K562 (cell line): Measurements from ENCODE around the gene NEMF. TPM values are rescaled to one million over a fixed set of nuclear protein-coding genes. Genes with fewer than 3 reads are reported as not detected.

Source experiments
- ATAC-seq: fragments of 200-7000 bp; cut with Tn5 transposase; 3 replicates; pipeline ENCODE4 v1.9.1; 2020; ENCODE audit warnings: moderate library complexity
- BruUV-seq: library from RNA; stranded (reverse); fragments of 400-500 nt; replicated peaks from 2 replicates; lab custom pipeline; 2021; lab: Mats Ljungman, UMichigan
- CTCF ChIA-PET: fragments of 300-600 bp; formaldehyde crosslinking; extraction: SDS; loops from one replicate; lab custom pipeline; 2021; ENCODE audit warnings: low intra/inter-chr PET ratio; lab: Yijun Ruan, JAX
- POLR2A ChIA-PET: fragments of 300-600, 350-650 bp; sonication (Branson Sonifier 250); formaldehyde crosslinking; extraction: SDS; loops from one replicate; lab custom pipeline; 2021; ENCODE audit warnings: antibody characterized with exemption, inconsistent platforms; lab: Yijun Ruan, JAX
- DNase-seq, 4 experiments: peaks; one replicate each; pipeline versions ENCODE4 v3.0.0 to v3.0.0-alpha.2; 2011 to 2018; ENCODE audit warnings: low spot score in 3 of 4, mixed read lengths in 3 of 4; ENCODE audit errors: extremely low read depth in 1 of 4
- FAIRE-seq: peaks from 2 replicates; lab custom pipeline; 2011; peaks lifted over from hg19 to GRCh38; lab: Jason Lieb, UNC
- H2AFZ ChIP-seq: 2 replicates; pipeline ENCODE4 v1.6.0; 2011; ENCODE audit warnings: low read depth, low read length, control low read depth, inconsistent platforms
- H3K27ac ChIP-seq: fragments of 200-600 bp; 3 replicates; pipeline ENCODE4 v1.8.0; 2011; ENCODE audit warnings: low read depth, mild to moderate bottlenecking, control low read depth, inconsistent platforms, low read length, moderate library complexity, mixed read lengths; ENCODE audit errors: extremely low read depth
- H3K27me3 ChIP-seq, 2 experiments: fragments of 300-600 bp in 1 of 2; 2 replicates in 1 of 2; 3 replicates in 1 of 2; pipeline versions ENCODE4 v1.6.0 to v1.8.0; 2011; ENCODE audit warnings: inconsistent platforms in 2 of 2, low read length in 2 of 2, mild to moderate bottlenecking in 1 of 2, mixed read lengths in 1 of 2, moderate library complexity in 1 of 2; ENCODE audit not compliant: control insufficient read depth in 2 of 2, insufficient read depth in 2 of 2
- H3K36me3 ChIP-seq: fragments of 300-600 bp; 3 replicates; pipeline ENCODE4 v1.8.0; 2011; ENCODE audit warnings: mild to moderate bottlenecking, low read length, inconsistent platforms; ENCODE audit not compliant: control insufficient read depth, insufficient read depth
- H3K4me1 ChIP-seq, 2 experiments: fragments of 200-600 bp in 1 of 2; replicated peaks in 1 of 2; 2 replicates in 1 of 2; 3 replicates in 1 of 2; pipeline versions ENCODE4 v1.5.1 to v1.8.0; 2011; ENCODE audit warnings: inconsistent platforms in 2 of 2, low read length in 2 of 2, mild to moderate bottlenecking in 1 of 2, mixed read lengths in 1 of 2, moderate library complexity in 1 of 2; ENCODE audit not compliant: control insufficient read depth in 2 of 2, insufficient read depth in 2 of 2
- H3K4me2 ChIP-seq: 2 replicates; pipeline ENCODE4 v1.6.1; 2011; ENCODE audit warnings: low read length, control low read depth, inconsistent platforms, mixed read lengths; ENCODE audit not compliant: insufficient read depth
- H3K4me3 ChIP-seq: fragments of 200-600 bp; sonication (generic), shearing (Covaris generic); 2 replicates; pipeline ENCODE4 v1.5.1; 2016; ENCODE audit warnings: control low read depth, inconsistent platforms
- H3K79me2 ChIP-seq: fragments of 200-600 bp; 3 replicates; pipeline ENCODE4 v1.8.0; 2011; ENCODE audit warnings: low read length, inconsistent platforms; ENCODE audit not compliant: control insufficient read depth, insufficient read depth
- H3K9ac ChIP-seq, 2 experiments: 2 replicates each; pipeline versions ENCODE4 v1.6.0 to v1.6.1; 2011; ENCODE audit warnings: low read depth in 2 of 2, low read length in 2 of 2, control low read depth in 1 of 2, inconsistent platforms in 1 of 2, mild to moderate bottlenecking in 1 of 2, mixed read lengths in 1 of 2; ENCODE audit not compliant: insufficient read depth in 1 of 2
- H3K9me1 ChIP-seq: one replicate; pipeline ENCODE4 v1.6.0; 2011; ENCODE audit warnings: inconsistent platforms, mild to moderate bottlenecking, low read length, moderate library complexity; ENCODE audit not compliant: control insufficient read depth, insufficient read depth
- H3K9me3 ChIP-seq: replicated peaks from 2 replicates; pipeline ENCODE4 v1.5.1; 2011; ENCODE audit warnings: low read depth, low read length, inconsistent platforms; ENCODE audit not compliant: control insufficient read depth, insufficient read depth
- H4K20me1 ChIP-seq: replicated peaks from 2 replicates; pipeline ENCODE4 v1.6.1; 2011; ENCODE audit warnings: low read length, inconsistent platforms, mixed read lengths; ENCODE audit not compliant: control insufficient read depth, insufficient read depth
- CHD1 ChIP-seq: fragments of 200-600 bp; sonication (generic); IDR thresholded peaks from one replicate; pipeline ENCODE4 v1.6.1; 2012; ENCODE audit warnings: mild to moderate bottlenecking, moderate library complexity, low read length, inconsistent platforms
- CREB1 ChIP-seq, 2 experiments: sonication (generic) in 1 of 2; formaldehyde crosslinking in 1 of 2; IDR thresholded peaks; 2 replicates each; pipeline versions ENCODE4 v1.6.1 to v1.8.0; 2012 to 2022; ENCODE audit warnings: inconsistent platforms in 1 of 2, mild to moderate bottlenecking in 1 of 2, missing genetic modification reagents in 1 of 2, moderate library complexity in 1 of 2
- DNMT1 ChIP-seq: fragments of 450-650 bp; IDR thresholded peaks from 2 replicates; pipeline ENCODE4 v1.6.1; 2016; ENCODE audit warnings: antibody characterized with exemption, mild to moderate bottlenecking
- GABPA ChIP-seq: fragments of 200-800 bp; sonication (Bioruptor generic); conservative IDR thresholded peaks from 2 replicates; pipeline ENCODE4 v1.6.1; 2016; ENCODE audit warnings: low read depth, missing genetic modification characterization, missing compliant biosample characterization
- HDAC1 ChIP-seq, 2 experiments: fragments of 450-650 bp; IDR thresholded peaks; 2 replicates each; pipeline ENCODE4 v1.6.1; 2016 to 2017; ENCODE audit warnings: inconsistent platforms in 1 of 2, mild to moderate bottlenecking in 1 of 2, moderate library complexity in 1 of 2
- HMGN3 ChIP-seq: IDR thresholded peaks from 2 replicates; pipeline ENCODE4 v1.6.1; 2011; ENCODE audit warnings: borderline replicate concordance, low read depth, mild to moderate bottlenecking, mixed read lengths, low read length; ENCODE audit not compliant: insufficient read length; ENCODE audit errors: extremely low read depth
- ID3 ChIP-seq, 2 experiments: fragments of 250-450 bp in 1 of 2; fragments of 450-650 bp in 1 of 2; sonication (Bioruptor Pico) in 1 of 2; IDR thresholded peaks; 2 replicates each; pipeline versions ENCODE4 v1.6.1 to v1.8.0; 2016 to 2021; ENCODE audit warnings: mild to moderate bottlenecking in 2 of 2, moderate library complexity in 2 of 2, missing compliant biosample characterization in 1 of 2, missing genetic modification characterization in 1 of 2
- MCM5 ChIP-seq: fragments of 450-650 bp; IDR thresholded peaks from 2 replicates; pipeline ENCODE4 v1.6.1; 2016; ENCODE audit warnings: low read depth
- POLR2AphosphoS2 ChIP-seq: IDR thresholded peaks from 2 replicates; pipeline ENCODE4 v1.6.1; 2012; ENCODE audit warnings: low read length, improper control_type of control experiment
- SMARCE1 ChIP-seq: fragments of 450-650 bp; IDR thresholded peaks from 2 replicates; pipeline ENCODE4 v1.7.1; 2016; ENCODE audit warnings: mild to moderate bottlenecking
- ZBTB12 ChIP-seq: fragments of 250-450 bp; sonication (Bioruptor Pico); IDR thresholded peaks from 2 replicates; pipeline ENCODE4 v1.4.0; 2020
- ZBTB8A ChIP-seq: fragments of 450-650 bp; IDR thresholded peaks from 2 replicates; pipeline ENCODE4 v1.6.1; 2018; ENCODE audit warnings: mild to moderate bottlenecking, moderate library complexity; ENCODE audit not compliant: partially characterized antibody
- ZKSCAN3 ChIP-seq: fragments of 250-450 bp; sonication (Bioruptor Pico); IDR thresholded peaks from 2 replicates; pipeline ENCODE4 v1.4.0; 2020
- ZNF140 ChIP-seq: fragments of 250-450 bp; sonication (Bioruptor Pico); IDR thresholded peaks from 2 replicates; pipeline ENCODE4 v1.8.0; 2021; ENCODE audit warnings: moderate library complexity, mild to moderate bottlenecking, inconsistent platforms
- ZNF23 ChIP-seq: fragments of 250-450 bp; sonication (Bioruptor Pico); IDR thresholded peaks from 2 replicates; pipeline ENCODE4 v1.4.0; 2020; ENCODE audit warnings: mild to moderate bottlenecking
- ZNF3 ChIP-seq: fragments of 250-450 bp; sonication (Bioruptor Pico); IDR thresholded peaks from 2 replicates; pipeline ENCODE4 v1.5.0; 2021; ENCODE audit warnings: mild to moderate bottlenecking, moderate library complexity
- ZNF511 ChIP-seq: sonication (generic); formaldehyde crosslinking; IDR thresholded peaks from 2 replicates; pipeline ENCODE4 v1.8.0; 2022; ENCODE audit warnings: mild to moderate bottlenecking, missing genetic modification reagents
- ZNF77 ChIP-seq: fragments of 250-450 bp; sonication (Bioruptor Pico); IDR thresholded peaks from 2 replicates; pipeline ENCODE4 v1.5.0; 2020
- WGBS: fragments of 100-300 bp; shearing (Covaris generic); methylation state at CpG from one replicate; pipeline ENCODE4 v1.1.6; 2016; ENCODE audit warnings: low coverage, mixed read lengths; ENCODE audit not compliant: insufficient coverage; ENCODE audit errors: missing lambda C conversion rate; 5-methylcytosine and 5-hydroxymethylcytosine counted together
- in situ Hi-C: fragments of 300-500 bp; cut with MboI; formaldehyde crosslinking; loops from 4 replicates; pipeline ENCODE4 v1.15.0; 2018; ENCODE audit warnings: inconsistent platforms, mixed read lengths
- intact Hi-C: fragments of 100-400 bp; cut with micrococcal nuclease; formaldehyde crosslinking; loops from 2 replicates; pipeline ENCODE4 v1.14.2; 2022
- polyA plus RNA-seq, 8 experiments: library from polyadenylated mRNA; depleted of rRNA in 4 of 8; stranded (reverse) in 5 of 8; unstranded in 3 of 8; fragments of >200 nt; fragmentation: Nextera tagmentation in 2 of 8; fragmentation: Illumina TruSeq in 1 of 8; extraction: Ambion mirVana in 2 of 8; extraction: Trizol in 1 of 8; gene quantifications; 2 replicates each; pipeline versions ENCODE4 v1.2.1 to v1.2.3, GENCODE V29; 2011 to 2014; ENCODE audit warnings: inconsistent platforms in 1 of 8, missing spikeins in 1 of 8
- total RNA-seq, 7 experiments: library from RNA; depleted of rRNA in 6 of 7; stranded (reverse); fragments of >200 nt in 6 of 7; fragmentation: Illumina TruSeq in 2 of 7; extraction: Trizol in 2 of 7; gene quantifications; 2 replicates each; pipeline versions ENCODE4 v1.2.1 to v1.2.3, GENCODE V29; 2011 to 2021; ENCODE audit warnings: low replicate concordance in 1 of 7
- TF ChIP-seq, protein P1 (sequence below): fragments of 250-450 bp; sonication (Bioruptor Pico); IDR thresholded peaks from 2 replicates; pipeline ENCODE4 v1.9.0; 2021; ENCODE audit warnings: mild to moderate bottlenecking

Gene NEMF
- total and polyA plus RNA-seq, 9 of the 15 experiments (the other 6 are each of a cell fraction or from before 2014, with no cell fraction given), result 38.8 to 94.4 (median 61.0) TPM

DNA sequence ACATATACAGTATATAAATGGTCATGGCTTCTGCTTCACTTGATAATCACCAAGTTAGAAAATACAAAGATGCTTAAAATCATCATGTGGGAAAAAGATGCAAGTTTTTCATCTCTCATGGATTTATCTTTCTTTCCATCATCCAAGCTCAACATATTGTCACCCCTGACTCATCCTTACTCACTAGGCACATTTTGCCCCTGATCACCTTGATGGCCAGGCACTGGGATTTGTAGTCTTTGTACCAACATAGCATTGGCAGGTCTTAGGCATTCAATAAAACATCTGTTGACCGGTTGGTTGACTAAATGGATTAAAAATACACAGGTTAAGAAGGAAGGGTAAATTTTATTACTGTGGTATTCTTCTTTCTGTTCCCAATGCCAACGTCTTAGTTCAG is 56.6 kb downstream of the NEMF start:
- peaks cover 89% of the 10 kb centered on the region for H3K36me3 ChIP-seq
- in situ Hi-C loops, result no loop called here
- no peak overlapping the region for H3K9ac ChIP-seq
- ATAC-seq (no peak), DNase-seq (no peak), FAIRE-seq (no peak)
- H4K20me1 ChIP-seq, result no peaks in the 10 kb centered on the region
- no peak overlapping the region for H2AFZ ChIP-seq
- H3K4me2 ChIP-seq, result no peak overlapping the region
- CTCF ChIA-PET, result no interaction called here
- no peak overlapping the region for H3K4me3 ChIP-seq
- TF ChIP-seq ZBTB8A (no peak), HMGN3 (no peak), ZNF511 (CRISPR knock-in tag) (no peak), DNMT1 (no peak), SMARCE1 (no peak), ZNF140 (CRISPR knock-in tag) (no peak), ID3 (CRISPR knock-in tag; IDR thresholded peaks at IDR 0.05) (no peak), ID3 (tag; IDR thresholded peaks at IDR 0.05) (no peak), POLR2AphosphoS2 (no peak), CHD1 (no peak), HDAC1 (IDR thresholded peaks at IDR 0.05) (no peak), ZNF3 (CRISPR knock-in tag) (no peak), ZBTB12 (no peak), ZNF23 (no peak), CREB1 (IDR thresholded peaks at IDR 0.05) (no peak), CREB1 (CRISPR knock-in tag; IDR thresholded peaks at IDR 0.05) (no peak), ZNF77 (CRISPR knock-in tag) (no peak), MCM5 (no peak), ZKSCAN3 (CRISPR knock-in tag) (no peak), GABPA (tag) (no peak)
- TF ChIP-seq, protein P1, sequence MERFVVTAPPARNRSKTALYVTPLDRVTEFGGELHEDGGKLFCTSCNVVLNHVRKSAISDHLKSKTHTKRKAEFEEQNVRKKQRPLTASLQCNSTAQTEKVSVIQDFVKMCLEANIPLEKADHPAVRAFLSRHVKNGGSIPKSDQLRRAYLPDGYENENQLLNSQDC (CRISPR knock-in tag), result no peak
- TF ChIP-seq, all 486 proteins: peak for 0
- H3K79me2 ChIP-seq, result no peaks in the 10 kb centered on the region
- H3K27ac ChIP-seq, result no peak overlapping the region
- intact Hi-C loops, result no loop called here
- H3K27me3 ChIP-seq, result no peaks in the 10 kb centered on the region
- no peaks in the 10 kb centered on the region for H3K4me1 ChIP-seq
- BruUV-seq, result no TSS peak
- H3K9me3 ChIP-seq, result no peaks in the 10 kb centered on the region
- no peaks in the 10 kb centered on the region for H3K9me1 ChIP-seq
- POLR2A ChIA-PET, result no interaction called here
- WGBS, result 85% methylated on average over 2 of the region's 2 CpGs
